Measurements from ENCODE around the gene CHID1.

- TF ChIP-seq YY1 (IDR thresholded peaks at IDR 0.05; ENCODE audit: low read depth) (no peak), TAF1 (IDR thresholded peaks at IDR 0.05; ENCODE audit: low read depth) (no peak), REST (IDR thresholded peaks at IDR 0.05; ENCODE audit: low read depth) (no peak), EP300 (IDR thresholded peaks at IDR 0.05; ENCODE audit: borderline replicate concordance) (no peak), RAD21 (IDR thresholded peaks at IDR 0.05; ENCODE audit: low read depth) (no peak), USF1 (IDR thresholded peaks at IDR 0.05) (no peak), MAX (IDR thresholded peaks at IDR 0.05) (no peak), NFIC (IDR thresholded peaks at IDR 0.05) (no peak), EGR1 (IDR thresholded peaks at IDR 0.05) (no peak), TEAD4 (IDR thresholded peaks at IDR 0.05) (no peak), CEBPB (IDR thresholded peaks at IDR 0.05) (no peak), TCF12 (IDR thresholded peaks at IDR 0.05; ENCODE audit: low read depth) (no peak), FOXM1 (IDR thresholded peaks at IDR 0.05; ENCODE audit: borderline replicate concordance, low read depth) (no peak), CREB1 (IDR thresholded peaks at IDR 0.05; ENCODE audit: low read depth) (no peak)
These were observed 37.1 kb upstream of the CHID1 start for GRCh38 chr11:947744-948143.
